Fibroblast of villous mesenchyme (primary cell): ENCODE results near the gene JDP2. TPM values are rescaled to one million over a fixed set of nuclear protein-coding genes. Genes with fewer than 3 reads are reported as not detected.
A peak's percentile ranks its signal among the peaks of the same experiment; 100 is the strongest.

Experiments
- DNase-seq: peaks from one replicate; pipeline ENCODE4 v3.0.0-alpha.2; 2010; ENCODE audit warnings: low read depth
- H3K4me3 ChIP-seq: 2 replicates; pipeline ENCODE4 v1.5.1; 2011; ENCODE audit warnings: low read depth, mild to moderate bottlenecking, low read length
- CTCF ChIP-seq: IDR thresholded peaks from 2 replicates; pipeline ENCODE4 v1.5.1; 2012; ENCODE audit warnings: low read depth, mild to moderate bottlenecking, low read length; ENCODE audit not compliant: insufficient read depth
- total RNA-seq: library from RNA; depleted of rRNA; stranded (reverse); fragments of >200 nt; gene quantifications from 2 replicates; pipeline ENCODE4 v1.2.3, GENCODE V29; 2012

Gene JDP2
- total RNA-seq, 1 donor: 51.4 TPM

GRCh38 chr14:75409316-75410205 lies 18.3 kb upstream of the JDP2 start:
- H3K4me3 ChIP-seq: no peak overlapping the region
- DNase-seq: no peak
- TF ChIP-seq CTCF: no peak

- no peak for TF ChIP-seq CTCF
Observed at GRCh38 chr14:75411214-75411540, 16.6 kb upstream of the JDP2 start.

GRCh38 chr14:75413013-75413412 lies 14.8 kb upstream of the JDP2 start:
- TF ChIP-seq CTCF: no peak
- DNase-seq: no peak
- H3K4me3 ChIP-seq: no peak overlapping the region

More at GRCh38 chr14:75411214-75411540, 16.6 kb upstream of the JDP2 start:
- DNase-seq: no peak
- H3K4me3 ChIP-seq: no peak overlapping the region

- H3K4me3 ChIP-seq: no peak overlapping the region
- no peak for TF ChIP-seq CTCF
- peak; percentile 85 for DNase-seq
Observed at GRCh38 chr14:75417674-75418073, 10.1 kb upstream of the JDP2 start.

GRCh38 chr14:75418850-75419768 lies 8.7 kb upstream of the JDP2 start:
- no peak for DNase-seq
- no peak overlapping the region for H3K4me3 ChIP-seq
- TF ChIP-seq CTCF: no peak

GRCh38 chr14:75422169-75422568 lies 5.7 kb upstream of the JDP2 start:
- no peak for TF ChIP-seq CTCF
- no peak overlapping the region for H3K4me3 ChIP-seq
- no peak for DNase-seq
